GOT3 (cell line): ENCODE data around the gene HJV.
A peak's percentile ranks its signal among the peaks of the same experiment; 100 is the strongest.

ENCODE experiments used
- DNase-seq: peaks from one replicate; lab custom pipeline; 2025; ENCODE audit warnings: mixed read lengths; lab: John Stamatoyannopoulos, UW

Gene HJV

DNA sequence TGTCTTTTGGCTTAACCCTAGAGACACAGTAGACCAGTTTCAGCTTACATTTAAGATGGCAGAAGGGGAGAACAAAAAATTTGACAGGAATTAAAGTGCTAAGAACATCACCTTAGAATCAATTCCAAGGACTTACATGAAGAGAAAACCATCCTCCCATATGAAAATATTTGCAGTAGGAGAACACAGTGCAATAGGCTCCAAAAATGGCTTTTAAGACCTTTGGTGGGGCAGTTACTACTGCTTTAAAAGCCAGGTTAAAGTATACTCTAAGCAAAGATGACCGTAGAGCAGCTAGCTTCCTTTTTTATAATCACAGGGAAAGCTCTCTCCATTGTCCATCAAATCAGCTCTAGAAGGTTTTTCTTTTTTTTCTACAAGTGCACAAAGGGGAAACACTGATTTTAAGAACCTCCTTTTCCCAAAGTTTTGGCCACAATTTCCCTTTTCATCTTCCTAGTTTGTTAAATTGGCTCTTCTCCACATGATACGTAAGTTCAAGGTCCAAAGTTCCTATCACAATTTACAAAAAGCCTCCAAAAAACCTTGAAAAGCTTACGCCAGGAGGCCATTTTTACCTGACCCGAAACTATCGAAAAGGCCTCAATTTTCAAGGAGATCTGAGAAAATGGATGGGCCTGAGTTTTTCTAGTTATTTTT lies 28.4 kb downstream of the HJV start:
- no peak for DNase-seq

DNA sequence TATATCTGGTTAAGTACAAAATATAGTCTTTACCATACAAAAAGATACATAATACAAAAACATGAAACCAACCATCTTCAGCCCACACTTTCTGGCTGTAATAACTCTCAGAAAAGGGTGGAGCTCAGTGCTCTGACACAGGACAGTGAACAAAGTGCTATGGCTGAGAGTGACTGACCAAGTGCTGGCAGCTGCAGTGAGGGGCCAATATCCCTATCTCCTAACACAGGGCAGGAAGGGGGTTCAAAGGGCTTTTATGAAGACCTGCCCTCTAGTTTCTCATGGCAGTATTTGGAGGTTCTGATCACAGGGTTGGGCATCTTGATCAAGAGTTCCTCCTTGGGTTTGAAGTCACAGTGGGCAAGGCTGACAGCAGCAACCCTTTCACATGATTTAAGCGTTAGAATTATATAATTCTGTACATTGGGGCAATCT lies 29.0 kb downstream of the HJV start:
- no peak for DNase-seq

DNA sequence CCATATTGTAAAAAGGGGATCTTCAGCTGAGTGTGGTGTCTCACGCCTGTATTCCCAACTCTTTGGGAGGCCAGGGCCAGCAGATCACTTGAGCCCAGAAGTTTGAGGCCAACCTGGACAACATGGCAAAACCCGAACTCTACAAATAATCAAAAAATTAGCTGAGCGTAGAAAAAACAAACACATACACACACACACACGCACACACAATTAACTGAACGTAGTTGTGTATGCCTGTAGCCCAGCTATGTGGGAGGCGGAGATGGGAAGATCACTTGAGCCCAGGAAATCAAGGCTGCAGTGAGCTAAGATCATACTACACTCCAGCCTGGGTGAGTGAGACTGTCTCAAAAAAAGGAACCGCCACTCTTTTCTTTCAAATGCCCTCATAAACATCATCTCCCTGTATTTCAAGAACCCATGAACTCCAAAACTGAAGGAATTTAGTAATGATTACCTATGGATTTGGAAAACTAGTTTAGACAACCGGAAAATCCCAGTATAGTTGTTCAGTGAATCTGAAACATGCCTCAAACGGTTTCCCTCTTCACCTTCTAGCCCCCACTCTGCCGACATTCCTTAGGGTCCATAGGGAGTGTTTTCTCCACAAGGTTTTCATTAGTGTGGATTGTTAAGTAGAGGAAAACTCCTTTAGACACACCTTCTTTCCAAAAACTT lies 29.7 kb downstream of the HJV start:
- DNase-seq = no peak

DNA sequence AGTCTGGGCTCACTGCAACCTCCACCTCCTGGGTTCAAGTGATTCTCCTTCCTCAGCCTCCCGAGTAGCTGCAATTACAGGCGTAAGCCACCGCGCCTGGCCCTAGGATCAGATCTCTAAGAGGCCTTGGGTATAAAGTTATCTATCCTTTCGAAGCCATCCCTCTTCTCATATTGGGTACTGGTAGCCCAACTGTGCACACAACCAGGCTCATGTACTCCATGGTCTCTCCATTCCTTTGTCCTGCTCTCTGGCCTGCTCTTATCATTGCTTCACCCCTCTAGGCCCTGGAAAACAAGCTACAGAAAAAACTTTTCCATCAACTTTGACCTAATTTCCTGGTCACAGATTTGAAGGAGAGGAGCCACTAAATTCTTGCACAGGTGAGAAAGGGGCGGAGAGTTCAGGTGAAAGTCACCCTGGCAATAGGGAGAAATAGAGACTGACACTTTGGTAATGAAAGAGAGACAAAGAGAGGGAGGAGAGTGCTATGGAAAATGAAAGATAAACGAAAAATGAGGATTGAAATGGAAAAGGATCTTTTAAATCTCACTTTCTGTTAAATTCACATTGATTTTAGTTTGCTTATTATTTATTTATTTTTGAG lies 31.2 kb downstream of the HJV start:
- no peak for DNase-seq

DNA sequence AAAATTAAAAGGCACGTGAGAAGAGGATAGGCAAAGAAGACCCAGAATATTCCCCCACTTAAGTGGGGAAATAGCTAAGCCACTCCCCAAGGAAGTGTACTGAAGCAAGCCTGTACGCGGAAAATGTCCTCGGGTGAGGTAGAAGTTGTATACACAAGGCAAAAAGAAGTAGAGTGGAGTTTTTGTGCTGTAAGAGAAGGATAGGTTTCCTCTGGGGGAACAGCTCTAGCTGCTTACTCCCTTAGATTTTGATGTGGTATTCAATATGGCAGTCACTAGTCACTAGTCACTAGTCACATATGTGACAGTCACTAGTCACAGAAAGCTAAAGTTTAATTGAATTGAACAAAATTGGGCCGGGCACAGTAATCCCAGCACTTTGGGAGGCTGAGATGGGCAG lies 32.8 kb downstream of the HJV start:
- DNase-seq = no peak

DNA sequence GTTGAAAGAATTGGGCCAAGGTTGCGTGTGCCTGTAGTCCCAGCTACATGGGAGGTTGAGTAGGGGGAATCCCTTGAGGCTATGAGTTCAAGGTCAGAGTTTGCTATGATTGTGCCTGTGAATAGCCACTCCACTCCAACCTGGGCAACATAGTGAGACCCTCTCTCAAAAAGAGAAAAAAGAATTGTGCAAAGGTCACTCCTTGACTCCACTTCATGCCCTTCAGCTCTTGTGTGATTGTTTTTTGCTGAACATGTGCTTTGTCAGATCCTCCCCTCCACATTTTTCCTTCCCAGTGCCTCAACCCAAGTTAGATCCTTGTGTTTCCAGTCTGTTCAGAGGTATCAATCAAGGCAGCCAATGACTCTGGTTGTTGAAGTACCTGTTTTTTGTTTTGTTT lies 33.6 kb downstream of the HJV start:
- no peak for DNase-seq

DNA sequence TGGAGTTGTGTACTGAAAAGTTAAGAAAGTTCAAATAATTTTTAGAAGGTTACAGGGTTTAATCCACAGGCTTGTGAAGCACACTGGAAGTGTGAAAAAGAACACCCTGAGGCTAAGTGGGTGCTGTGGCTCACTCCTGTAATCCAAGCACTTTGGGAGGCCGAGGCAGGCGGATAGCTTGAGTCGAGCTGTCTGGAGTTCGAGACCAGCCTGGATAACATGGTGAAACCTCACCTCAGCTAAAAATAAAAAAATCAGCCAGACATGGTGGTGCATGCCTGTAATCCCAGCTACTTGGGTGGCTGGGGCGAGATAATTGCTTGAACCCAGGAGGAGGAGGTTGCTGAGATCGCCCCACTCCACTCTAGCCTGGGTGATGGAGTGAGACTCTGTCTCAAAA lies 35.0 kb downstream of the HJV start:
- no peak for DNase-seq

DNA sequence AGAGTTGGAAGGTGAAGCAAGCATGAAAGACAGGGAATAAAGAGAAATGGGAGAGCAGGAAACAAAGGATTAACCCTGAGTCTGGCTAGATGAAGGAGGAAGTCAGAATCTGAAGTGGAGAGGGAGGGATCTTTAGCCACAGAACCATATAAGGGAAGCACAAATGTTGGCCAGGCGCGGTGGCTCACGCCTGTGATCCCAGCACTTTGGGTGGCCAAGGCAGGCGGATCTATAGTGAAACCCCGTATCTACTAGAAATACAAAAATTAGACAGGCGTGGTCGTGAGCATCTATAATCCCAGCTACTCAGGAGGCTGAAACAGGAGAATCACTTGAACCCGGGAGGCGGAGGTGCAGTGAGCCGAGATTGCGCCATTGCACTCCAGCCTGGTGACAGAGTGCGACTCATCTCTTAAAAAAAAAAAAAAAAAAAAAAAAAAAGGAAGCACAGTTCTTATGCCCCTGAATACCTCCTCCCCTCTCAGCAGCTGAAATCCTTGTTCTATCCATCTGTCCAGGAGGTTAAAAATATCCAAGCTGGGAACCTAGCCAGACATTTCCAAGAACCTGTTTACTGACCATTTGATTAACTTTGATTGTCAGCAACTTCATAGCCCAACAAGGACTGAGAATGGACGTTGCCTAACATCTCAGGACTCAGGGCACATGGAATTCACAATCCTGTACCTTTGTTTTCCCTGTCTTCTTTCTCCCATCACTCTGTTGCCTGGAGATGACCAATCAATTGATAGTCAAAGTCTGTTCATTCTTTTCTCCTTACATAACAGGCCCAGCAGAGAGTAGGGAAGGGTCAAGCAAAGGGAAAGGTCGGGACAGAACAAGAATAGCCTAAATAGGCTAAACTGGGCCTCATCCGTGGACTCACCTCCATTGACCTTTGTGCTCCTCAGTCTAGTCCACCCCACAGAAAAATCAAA lies 35.8 kb downstream of the HJV start:
- DNase-seq = no peak

DNA sequence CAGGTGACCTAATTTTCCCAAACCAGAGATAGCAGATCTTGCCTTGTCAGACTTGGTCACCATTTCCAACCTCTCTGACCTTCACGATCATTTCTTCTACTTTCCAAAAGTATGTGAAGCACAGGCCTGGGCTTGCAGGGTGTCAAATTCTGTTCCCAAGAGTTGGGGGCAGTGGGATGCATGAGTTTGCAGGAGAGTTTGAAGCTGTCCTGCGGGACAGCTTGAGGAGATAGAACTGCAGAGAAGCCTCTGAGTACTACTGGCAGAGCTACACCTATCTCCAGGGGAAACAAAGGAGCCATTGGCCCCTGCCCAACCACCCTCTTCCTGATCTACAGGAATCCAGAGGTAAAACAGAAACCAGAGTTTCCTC lies 36.4 kb downstream of the HJV start:
- DNase-seq = no peak

DNA sequence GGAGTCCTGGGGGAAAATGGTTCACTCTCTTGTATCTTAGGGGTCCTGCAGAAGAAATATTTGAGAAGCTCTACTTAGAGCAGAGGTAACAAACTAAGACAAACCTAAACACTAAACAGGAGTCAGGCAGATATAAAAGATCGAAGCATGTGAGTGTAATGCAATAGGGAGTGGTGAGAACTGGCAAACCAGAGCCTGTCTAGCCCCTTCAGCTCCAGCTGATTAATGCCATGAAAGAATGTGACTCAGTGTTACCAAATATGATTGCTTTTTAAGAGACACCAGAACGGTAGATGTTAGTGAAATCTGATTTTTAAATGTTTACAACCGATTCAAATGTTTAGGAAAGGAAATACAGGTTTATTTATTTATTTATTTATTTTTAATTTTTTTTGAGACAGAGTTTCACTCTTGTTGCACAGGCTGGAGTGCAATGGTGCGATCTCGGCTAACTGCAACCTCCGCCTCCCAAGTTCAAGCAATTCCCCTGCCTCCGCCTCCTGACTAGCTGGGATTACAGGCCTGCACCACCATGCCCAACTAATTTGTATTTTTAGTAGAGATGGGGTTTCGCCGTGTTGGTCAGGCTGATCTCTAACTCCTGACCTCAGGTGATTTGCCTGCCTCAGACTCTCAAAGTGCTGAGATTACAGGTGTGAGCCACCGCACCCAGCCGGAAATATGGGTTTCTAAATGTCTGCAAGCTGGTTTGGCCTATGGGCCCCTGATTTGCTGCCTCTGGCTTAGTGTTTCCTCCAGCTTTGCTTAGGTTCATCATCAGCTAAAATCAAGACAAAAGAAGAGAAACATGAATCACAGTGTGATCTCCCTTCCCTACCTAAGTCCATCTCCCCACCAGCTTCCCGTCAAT lies 37.3 kb downstream of the HJV start:
- no peak for DNase-seq

DNA sequence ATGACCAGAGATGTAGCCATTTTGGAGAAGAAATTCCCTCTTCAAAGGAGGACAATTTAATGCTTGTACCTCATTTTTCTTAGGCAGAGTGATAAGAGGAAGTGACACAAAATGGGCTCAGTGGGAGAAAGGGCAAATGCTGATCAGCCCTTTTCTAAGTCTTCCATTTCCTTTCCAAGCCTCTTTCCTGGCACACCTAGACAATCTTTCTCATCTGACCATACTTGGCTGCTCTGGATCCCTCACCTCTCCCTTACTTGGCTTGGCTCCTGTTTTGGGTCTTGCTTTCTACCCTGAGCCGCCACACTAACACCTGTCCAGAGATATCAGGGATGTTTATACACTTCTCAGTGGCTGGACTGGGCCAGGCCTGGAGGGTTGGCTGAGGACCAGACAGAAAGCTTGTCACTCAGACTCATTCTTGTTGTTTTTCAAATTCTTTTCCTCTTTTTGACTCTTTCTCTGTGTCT lies 38.3 kb downstream of the HJV start:
- DNase-seq = no peak

DNA sequence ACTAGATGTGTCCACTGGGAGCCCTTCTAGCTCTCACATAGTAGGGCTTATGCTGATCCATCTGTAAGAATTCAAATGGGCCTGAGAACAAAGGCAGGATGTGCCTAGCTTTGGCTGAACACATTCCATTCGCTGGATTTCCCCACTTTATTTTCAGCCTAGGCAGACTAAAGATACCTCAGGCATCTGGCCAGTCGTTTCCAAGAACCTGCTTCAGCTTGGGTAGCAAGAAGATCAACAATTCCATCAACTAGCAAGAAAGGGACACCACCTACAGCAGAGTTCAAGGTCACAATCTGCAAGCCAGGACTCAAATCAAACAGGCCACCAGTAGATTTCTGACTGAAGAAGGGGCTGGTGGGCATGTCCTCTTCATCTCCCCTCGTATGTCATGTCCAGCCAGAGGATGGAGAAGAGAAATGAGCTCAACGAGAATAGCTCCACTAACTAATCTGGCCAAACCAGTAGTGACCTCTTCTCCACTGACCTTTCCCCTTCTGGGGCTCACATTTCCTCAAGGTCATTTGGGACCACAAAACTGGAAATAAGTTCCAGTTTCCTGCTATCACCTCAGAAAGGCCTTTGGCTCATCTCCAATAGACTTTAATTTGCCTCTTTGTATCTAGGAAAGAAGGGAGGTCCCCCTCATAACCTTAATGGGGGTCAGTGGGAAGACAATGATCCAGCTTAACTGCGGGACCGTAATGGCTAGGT lies 39.4 kb downstream of the HJV start:
- DNase-seq = no peak

DNA sequence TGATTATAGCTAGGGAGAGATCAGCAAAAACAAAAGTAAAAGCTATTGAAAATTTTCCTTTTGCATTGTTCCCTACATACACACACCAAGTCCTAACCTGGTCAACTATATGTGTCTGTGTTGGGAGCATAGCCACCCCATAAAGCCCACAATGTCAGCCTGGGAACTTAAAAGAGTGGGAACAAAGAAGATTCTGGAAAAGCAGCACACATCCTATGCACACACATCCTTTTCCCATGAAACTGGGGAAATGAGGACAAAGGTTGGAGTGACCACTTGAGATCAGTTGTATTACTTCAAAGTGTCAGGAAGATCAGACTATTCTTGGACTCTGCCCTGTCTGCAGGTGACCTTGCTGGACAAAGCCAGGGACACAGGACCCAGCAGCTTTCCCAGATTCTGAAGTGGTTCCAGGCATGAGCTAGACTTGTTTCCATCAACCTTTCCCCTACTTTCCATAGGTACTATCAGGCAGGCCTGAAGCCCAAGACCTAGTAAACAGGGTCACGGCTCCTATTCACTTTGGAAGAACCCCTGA lies 41.0 kb downstream of the HJV start:
- no peak for DNase-seq

DNA sequence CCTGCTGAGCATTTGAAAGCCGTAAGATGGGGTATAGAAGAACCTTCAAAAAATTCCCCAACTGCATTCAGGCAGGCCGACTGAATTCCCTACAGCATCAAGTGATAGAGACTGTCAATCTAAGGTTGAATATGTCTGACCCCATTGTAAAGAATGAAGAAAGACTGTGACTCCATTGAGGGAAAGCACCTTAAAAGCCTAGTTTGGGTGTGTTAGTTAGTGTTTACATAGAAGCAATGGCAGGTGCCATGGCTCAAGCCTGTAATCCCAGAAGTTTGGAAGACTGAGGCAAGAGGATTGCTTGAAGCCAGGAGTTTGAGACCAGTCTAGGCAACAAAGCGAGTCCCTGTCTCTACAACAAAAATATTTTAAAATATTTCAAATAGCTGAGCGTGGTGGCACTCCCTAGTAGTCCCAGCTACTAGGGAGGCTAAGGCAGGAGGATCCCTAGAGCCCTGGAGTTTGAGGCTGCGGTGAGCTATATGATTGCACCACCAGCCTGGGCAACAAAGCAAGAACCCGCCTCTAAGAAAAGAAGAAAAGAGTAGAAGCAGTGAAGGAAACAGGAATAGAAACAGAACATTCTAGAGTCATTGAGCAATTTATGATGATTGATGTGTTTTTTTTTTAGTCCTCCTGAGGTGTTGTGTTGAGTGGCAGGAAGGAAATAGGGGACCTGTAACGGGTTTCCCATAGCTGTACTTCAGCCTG lies 41.6 kb downstream of the HJV start:
- no peak for DNase-seq

DNA sequence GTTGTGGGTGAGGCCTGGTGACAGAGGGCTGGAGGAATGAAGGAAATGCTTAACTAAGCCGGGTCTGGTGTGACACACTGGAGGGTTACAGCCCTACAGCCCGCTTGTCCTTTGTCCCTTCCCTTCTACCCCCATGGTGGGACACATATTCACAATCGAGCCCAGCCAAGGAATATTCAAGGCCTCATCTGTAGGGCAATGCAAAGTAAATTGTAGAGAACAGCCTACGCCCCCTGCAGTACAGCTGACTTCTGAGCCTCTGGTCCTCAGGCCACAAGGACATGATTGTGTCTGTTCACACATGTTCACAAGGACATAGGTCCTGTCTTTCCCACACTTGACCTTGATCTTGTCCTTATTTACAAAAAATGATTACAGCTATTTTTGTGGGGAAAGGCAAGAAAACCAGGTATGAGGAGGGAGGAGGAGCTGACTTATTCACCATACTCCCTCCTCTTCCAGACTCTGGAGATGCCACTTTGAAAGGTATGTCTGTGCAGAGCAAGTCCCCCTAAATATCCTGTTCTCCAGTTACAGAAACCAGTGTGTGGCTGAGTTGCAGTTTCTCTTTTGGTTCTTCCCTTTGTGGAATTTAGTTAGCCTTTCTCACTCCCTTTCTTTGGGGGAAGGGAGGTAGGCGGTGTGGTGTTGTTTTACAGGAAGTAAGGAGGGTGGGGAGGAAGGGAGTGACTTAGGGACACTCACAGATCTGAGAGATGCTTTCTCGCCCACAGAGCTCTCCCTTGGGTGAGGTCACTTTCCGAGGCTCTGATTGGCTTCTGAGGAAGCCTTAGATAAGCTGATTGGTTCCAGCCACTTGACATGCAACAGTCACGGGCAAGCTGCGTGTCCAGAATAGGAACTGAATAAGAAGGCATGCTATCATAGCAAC lies 42.4 kb downstream of the HJV start:
- DNase-seq = peak; percentile 90

DNA sequence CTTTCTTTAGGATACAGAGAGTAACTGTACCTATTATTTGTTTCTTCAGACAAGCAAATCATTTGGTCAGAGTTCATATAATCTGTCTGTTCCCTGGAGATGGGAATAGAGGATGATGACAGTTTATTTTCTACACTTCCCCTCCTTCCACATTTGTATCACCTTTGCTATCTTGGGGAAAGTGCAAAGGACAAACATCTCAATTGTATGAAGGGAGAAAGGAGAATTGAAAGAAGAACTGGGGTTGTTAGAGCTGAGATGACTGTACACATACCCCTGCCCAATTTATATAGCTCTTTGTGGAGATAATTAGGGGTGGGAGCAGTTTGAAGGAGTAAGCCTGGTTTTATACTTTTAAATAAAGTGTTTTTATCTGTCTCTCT lies 43.1 kb downstream of the HJV start:
- no peak for DNase-seq

DNA sequence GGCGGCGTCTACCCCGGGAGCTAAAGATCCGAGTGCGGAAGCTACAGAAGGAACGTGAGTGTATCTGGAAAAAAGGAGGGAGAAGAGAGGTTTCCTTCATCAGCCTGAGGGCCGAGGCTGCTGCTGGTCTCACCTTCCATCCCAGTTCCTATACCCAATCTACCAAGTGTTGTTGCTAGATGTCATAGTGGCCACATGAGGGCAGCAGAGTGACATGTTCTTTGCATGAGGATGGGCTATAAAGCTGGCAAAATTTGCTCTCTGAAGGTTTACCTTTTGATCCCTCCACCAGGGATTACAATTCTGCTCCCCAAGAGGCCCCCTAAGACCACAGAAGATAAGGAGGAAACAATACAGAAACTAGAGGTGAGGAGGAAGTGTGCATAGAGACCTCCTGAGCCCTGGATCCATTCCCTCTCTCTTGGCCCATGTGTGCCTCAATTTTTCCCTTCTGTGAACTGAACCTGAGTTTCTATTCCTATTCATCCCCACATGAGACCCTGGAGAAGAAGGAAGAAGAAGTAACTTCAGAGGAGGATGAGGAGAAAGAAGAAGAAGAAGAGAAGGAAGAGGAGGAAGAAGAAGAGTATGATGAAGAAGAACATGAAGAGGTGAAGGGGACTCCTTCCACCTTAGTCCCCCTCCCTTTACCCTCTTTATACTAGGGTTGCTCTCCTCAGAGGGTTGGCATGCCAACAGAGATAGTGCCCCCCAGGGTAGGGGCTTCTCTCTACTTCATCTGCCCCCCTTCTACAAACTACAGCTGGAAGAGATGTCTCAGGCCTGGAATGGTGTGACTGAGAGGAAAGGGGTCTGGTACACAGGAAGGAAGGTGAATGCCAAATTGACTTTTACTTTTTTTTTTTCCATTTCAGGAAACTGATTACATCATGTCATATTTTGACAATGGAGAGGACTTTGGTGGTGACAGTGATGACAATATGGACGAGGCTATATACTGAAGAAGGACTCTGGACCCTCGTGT lies 43.8 kb downstream of the HJV start:
- DNase-seq = no peak

DNA sequence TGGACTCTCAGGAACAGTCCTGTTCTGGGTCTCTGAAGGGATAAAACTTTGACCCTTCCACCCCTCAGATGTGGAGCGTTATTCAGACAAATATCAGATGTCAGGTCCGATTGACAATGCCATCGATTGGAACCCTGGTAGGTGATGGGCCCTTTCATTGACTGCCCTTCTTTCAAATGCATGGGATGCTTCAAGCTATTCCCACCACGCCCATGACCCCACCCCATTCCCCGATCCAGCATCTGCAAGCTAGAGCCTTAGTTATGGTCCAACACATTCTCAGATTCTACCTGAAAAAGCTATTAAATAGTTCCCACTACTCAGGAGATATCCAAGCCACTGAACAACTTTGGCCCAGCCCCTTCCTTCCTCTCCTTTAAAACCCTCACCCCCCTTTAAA lies 44.5 kb downstream of the HJV start:
- no peak for DNase-seq
